GM19240 (cell line): Measurements from ENCODE around the gene GLIS1.
"Not testable (repeated sequence)": the region's sequence is repeated elsewhere in the genome, so short reads cannot be mapped to it uniquely, and the experiment has no call there.

Source experiments
- DNase-seq: peaks from one replicate; pipeline ENCODE4 v3.0.0; 2011; ENCODE audit warnings: low spot score; ENCODE audit not compliant: insufficient read length

Gene GLIS1

DNA sequence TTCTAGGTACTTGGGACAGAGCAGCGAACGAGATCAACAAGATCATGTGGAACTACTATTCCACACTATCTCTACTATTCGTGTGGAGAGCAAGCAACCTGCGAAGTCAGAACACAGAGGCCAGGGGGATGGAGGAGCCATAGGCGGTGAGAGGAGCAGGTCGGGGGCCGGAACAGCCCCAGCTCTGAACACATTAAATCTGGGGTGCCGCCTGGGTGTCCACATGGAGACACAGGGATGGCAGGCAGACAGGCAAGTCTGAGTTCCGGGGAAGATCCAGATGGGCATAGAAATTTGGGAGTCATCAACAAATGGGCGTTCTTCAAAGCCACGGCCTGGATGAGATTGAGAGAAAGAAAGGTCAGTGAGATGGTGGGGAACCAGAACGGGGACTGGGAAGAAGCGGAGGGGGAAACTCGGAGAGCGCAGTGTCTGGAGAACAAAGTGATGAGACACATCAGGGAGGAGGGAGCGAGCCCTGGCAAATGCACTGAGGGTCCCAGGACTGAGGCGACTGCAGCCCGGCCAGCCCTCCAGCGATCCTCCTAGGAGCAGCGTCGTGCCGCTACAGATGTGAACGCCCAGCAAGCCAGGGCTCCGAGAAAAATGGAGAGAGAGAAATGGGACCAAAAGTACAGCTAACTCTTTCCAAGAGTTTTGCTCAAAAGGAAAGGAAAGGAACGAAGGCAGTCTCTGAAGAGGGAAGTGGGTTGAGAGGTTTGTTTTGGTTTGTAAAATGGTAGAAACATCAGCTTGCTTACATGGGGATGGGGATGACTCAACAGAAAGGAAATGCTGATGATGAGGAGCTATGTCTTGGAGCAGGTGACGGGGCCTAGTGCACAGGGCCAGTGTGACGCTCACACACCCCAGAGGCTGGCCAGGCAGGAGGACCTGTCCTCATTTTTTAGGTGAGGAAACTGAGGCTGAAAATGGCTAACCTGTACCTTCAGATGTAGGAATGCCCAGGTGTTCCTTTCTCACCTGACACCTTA, 84.5 kb downstream of the GLIS1 start:
- no peak for DNase-seq

DNA sequence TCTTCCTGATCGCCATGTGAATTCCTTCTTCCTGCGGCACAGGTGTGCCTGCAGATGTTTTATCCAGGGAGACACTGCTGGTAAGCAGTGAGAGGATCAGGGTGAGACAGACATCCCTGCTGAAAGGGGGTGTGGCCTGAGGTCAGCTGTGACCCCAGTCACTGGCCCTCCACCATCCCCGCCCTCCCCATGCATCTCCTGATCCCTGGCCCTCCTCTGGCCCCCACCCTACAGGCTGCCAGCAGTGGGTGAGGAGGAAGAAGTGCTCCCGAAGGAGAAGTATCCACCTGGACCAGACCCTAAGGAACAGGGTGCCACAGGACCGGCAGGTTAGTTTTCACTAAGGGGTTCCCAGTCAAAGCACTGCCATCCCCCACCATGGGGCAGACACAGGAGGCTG, 85.3 kb downstream of the GLIS1 start:
- no peak for DNase-seq

DNA sequence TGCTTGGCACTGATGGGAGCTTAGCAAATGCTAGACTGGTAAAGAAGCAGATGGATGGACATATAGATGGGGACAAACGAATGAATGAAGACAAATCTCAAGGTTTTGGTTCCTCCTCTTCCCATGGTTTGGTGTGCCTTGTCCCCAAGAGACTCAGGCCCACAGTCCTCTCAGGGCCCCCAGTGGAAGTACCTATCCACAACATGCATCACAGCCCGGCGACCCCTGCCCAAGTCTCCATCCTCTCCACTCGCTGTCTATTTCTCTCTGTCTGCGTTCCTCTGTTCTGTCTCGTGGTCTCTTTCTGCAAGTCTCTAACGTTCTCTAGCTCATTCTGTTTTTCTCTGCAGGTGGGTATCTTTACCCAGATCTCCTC, 85.8 kb downstream of the GLIS1 start:
- no peak for DNase-seq

DNA sequence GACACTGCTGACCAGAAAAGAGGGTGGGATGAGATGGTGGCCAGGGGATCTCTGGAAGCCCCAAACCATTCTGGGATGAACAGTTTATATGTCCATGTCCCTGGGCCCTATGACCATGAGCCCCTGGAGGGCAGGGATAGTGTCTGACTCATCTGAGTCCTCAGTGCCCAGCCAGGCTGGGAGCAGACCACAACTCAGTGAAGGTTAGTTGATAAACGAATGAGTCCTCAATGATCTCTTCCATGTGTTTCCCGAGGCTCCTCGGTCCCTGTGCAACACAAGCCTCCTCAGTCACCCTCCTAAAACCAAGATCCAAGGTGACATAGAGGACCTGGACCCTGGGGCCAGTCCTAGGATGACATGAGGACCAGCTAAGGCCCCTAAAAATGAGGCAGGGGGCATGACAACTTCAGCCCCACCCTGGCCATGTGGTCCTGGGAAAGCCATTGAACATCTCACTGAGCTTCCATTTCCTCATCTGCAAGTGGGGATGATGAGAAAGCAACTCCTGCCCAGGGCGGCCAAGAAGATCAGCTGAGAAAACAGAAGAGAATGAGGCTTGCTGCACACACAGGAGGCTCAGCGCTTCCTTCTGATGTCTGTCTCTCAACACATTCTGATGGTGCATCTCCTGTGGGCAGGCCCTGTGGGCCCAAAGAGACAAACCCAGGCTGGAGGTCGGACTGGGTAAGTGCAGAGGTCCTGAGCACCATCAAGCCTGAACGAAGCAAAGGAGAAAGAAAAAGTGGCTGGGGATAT, 86.3 kb downstream of the GLIS1 start:
- no peak for DNase-seq

DNA sequence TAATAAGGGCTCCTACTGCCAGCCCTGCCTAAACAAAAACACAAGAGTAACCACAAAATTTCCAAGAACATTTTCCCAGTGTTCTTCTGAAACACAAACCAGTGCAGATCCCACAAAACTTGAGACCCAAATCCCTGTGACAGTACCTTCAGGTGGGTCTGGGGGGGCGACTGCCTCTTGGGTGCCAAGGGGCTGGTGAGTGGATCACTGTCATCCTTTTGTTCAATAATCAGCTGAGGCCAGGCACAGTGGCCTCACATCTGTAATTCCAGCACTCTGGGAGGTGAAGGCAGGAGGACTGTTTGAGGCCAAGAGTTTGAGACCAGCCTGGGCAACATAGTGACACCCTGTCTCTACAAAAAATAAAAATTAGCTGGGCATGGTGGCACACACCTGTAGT, 87.6 kb downstream of the GLIS1 start:
- no peak for DNase-seq

DNA sequence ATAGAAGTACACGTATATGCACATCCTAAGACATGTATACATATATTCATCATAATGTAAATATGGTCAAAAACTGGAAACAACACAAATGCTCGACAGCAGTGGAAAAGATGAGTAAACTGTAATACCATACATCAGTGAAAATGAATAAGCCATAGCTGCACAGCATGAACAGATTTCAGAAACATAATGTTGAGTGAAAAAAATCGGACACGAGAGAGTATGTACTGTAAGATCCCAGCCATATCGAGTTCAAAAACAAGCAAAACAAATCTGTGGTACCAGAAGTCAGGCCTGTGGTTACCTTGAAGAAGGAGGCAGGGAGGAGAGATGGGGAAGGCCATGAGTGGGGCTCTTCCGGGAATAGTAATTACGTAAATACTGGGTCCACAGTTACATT, 90.4 kb downstream of the GLIS1 start:
- DNase-seq = no peak

DNA sequence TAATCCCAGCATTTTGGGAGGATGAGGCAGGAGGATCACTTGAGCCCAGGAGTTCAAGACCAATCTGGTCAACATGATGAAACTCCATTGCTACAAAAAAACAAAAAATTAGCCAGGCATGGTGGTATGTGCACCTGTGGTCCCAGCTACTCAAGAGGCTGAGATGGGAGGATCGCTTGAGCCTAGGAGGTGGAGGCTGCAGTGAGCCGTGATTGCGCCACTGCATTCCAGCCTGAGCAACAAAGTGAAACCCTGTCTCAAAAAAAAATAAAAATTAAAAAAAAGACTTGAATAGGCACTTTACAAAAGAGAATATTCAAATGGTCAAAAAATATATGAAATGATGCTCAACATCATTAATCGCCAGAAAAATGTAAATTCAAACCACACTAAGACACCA, 91.0 kb downstream of the GLIS1 start:
- not testable (repeated sequence) for DNase-seq

DNA sequence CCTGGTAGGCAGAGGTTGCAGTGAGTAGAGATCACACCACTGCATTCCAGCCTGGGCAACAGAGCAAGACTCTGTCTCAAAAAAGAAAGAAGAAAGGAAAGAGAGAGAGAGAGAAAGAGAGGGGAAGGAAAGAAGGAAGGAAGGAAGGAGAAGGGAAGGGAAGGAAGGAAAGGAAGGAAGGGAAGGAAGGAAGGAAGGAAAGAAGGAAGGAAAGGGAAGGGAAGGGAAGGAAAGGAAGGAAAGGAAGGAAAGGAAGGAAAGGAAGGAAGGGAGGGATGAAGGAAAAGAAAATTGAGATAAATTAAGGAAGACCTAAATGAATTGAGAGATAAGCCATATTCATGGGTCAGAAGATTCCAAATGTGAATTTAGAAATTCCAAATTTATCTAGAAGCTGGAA, 92.2 kb downstream of the GLIS1 start:
- no peak for DNase-seq

DNA sequence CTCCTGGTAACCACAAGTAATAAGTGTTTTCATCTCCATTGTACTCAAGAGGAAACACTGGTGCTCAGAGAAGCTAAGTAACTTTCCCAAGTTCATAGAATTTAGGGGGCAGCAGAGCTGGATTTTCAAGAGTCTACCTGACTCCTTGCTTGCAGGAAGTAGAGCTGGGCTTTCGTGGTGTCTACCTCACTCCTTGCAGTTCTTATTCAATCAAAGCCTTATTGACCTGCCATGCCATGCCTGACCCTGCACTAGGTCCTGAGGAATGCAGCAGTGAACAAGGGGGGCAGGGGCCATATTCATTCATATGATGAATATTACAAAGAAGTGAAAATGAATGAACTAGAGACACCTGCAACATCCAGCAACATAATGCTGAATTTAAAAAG, 93.3 kb downstream of the GLIS1 start:
- no peak for DNase-seq

DNA sequence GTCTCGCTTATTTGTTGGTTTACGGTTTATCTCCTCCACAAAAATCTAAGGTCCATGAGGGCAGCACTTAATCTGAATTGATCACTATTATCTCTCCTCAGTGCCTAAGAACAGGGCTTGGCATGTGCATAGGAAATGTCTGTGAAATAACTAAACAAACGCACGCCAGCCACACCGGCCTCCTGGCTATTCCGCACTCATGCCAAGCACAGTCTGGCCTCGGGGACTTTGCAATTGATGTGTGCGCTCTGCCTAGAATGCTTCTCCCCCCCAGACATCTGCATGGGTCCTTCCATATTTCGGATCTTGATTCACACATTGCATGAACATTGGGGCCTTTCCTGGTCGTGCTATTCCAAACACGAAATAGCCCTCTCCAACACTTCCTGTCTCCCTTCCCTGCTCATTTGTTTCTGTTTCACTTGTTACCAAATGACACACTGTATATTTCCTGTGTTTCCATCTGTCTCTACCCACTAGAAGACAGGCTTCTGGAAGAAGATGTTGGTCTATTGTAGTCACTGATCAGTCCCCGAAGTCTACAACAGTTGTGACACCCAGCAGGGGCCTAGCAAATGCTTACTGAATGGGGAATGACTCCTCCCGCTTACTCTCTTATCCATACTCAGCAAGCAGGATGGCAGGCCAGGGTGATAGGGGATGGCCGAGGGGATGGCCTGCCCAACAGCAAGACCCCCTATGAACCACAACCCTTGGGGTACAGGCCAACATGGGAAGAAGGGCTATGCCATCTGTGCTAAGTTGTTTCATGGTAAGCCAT, 93.9 kb downstream of the GLIS1 start:
- DNase-seq = no peak

DNA sequence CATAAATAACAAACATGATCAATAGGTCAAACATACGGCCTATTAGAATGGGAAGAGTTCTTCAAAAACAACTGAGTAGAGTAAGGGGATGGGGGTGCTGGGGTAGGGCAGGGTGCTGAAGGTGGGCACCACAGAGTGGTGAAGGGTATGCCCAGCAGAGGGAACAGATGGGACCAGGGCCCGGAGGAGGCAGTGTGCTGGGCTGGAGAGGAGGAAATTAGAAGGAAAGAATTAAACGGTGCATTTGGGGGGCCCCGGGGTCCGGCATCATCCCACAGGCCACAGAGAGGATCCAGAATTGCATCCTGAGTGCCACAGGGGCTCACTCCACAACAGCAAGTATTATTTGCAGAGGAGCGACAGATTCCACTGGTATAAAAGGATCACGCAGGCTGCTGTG, 94.5 kb downstream of the GLIS1 start:
- no peak for DNase-seq

DNA sequence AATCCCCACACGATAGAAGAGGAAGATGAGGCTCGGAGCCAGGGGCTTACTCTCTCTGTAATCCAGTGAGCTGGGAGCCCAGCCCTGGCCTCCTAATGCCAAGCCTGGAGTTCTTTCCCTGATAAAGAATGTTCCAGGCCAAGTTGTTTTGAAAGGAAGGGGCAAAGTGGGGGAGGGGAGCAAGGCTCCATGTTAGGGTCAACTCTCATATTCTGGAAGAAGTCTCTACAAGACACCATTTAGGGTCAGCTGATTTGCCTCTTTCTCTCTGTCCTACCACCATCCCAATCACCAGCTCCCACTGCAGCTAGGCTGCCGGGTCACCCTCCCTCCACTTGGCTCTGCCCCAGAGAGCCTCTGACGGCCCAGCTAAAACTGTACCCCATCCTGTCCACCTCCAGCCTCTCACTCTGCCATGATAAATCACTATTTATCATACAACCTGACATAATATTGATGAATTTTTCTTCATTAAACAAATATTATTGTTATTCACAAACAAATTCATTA, 95.0 kb downstream of the GLIS1 start:
- DNase-seq = no peak

DNA sequence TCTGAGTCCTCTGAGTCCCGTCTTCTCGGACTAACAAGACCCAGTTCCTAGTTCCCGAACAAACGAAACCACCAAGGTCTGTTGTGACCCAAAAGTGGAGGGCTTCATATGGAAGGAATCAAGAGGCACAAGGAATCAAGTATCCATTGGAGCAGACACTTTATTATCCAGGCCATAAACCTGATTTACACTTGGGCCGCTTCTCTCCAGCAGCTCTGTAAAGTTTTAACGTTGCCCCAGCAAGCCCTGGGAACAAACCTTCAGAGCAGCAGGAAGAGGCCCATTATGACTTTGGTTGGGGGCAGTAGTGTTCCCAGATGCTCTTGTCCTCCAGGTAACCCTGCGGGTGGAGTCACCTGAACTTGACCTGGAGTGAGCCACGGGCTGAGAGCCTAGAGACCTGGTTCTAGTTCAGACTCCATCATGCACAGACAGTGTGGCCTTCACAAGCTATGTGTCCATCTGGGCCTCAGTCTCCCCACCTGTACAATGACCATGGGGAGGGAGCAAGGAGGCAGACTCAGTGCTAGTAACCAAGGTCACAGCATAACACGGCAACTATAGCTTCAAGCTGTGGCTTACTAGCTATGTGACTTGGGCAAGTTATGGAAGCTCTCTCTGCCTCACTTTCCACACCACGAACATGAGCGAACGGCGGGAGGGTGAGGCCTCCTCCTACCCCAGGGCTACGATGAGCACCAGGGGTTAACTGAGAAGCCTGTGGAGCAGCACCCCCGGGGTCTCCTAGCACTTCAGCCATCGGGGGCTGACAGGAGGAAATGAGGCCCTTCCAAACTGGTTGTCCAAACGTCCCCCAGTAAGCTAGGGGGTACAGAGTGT, 95.7 kb downstream of the GLIS1 start:
- no peak for DNase-seq

DNA sequence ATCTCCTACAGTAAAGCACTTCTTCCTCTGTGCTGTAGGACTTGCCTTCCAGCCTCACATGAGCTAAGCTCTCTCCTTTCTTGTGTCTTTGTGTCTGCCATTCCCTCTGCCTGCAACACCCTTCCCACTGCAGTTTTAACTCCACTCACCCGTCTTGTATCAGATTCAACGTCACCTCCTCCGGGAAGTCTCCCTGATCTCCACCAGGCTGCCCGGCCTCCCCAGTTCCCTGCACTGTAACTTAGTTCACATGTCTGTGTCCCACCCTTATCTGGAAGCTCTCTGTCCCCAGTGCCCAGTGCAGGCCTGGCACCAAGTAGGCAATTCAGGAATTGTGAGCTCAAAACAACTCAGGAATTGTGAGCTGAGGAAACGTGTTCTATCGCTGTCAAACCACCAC, 96.4 kb downstream of the GLIS1 start:
- no peak for DNase-seq

DNA sequence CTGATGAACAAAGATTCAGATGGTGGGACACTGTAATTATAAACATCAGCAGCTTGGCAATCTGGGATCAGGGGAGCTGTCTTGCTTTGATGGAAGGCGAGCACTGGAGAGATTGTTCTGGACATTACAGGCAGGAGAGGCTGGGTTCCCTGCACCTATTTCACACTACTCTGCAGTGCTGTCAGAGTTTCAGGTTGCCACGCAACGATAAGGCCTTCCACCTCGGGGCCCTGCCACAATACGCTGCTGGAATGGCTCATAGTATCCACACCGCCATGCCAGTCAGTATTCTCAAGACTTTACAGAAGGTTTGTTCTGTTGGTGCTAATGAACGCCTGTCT, 96.8 kb downstream of the GLIS1 start:
- no peak for DNase-seq

DNA sequence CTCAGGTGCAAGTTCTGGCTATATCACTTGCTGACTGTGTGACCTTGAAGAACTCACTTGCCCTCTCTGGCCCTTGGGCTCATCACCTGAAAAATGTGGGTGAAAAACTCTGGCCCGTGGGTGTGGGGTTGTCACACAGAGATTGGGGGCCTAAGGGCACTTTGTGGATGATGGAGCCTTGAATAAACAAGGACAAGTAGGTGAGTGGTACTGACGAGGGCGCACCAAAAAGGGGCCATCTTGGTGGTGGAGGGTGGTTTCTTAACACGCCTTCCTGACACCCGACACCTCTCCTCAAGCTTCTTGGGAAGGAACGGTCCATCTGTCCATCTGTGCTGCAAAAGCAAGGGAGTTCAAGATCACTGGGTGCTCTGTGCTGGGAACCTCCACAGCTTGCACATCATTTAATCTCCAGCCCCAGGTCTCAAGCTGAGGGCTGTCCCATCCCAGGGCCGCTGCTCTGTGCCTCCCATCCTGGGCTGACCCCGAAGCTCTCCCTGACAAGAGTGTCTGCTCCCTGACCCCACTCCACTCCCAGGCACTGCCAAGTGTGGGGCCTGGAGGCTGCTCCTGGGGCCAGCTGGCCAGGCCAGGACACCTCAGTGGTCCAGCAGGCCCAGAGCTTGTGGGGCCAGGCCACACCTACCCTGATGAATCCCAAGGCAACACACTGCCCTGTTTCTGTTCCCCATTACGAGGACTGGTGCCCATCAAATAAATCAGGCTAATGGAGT, 97.3 kb downstream of the GLIS1 start:
- DNase-seq = no peak

DNA sequence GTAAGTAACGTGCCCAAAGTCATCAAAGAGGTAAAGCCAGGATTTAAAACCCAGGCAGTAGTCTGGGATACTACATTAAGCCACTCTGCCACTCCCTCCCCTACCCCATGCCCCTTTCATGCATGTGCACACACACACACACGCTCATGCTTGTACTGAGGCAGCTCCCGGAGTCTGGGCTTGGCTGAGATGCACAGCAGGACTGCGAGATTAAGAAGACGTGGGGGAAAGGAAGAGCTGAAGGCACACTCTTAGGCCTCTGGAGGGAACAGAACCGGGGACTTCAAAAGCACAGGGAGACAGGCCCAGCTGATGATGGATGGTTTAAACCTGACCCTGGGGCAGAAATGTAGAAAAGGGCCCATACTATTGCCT, 98.3 kb downstream of the GLIS1 start:
- DNase-seq = no peak

DNA sequence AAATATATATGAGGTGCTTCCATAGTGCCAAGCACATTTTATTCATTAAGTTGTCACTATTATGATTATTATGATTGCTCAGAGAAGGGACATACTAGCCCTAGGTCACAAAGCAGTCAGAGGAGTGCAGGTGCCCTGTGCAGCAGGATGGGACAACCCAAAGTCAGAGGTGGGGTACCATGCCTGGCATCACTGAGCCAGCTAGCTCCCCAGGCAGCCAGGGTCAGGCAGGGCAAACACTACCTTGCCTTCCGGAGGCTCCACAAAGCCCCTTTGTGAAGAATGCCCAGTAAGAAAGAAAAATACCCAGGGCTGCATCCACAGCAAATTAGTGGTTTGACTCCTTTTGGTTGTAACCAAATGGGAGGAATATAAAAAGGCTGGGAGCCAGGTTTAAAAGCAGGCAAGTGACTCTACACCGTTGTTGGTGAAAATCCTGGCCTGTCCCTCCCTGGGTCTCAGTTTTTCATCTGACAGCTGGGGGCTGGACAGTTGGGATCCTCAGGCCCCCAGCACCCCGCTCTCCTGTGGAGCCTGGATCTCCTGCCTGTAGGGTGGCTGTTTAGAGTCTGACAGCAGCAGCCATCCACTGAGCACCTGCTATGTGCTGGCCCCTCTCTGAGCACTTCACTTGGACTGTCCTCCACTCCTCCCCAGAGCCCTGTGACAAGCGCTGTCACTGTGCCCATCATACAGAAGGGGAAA, 98.8 kb downstream of the GLIS1 start:
- no peak for DNase-seq

DNA sequence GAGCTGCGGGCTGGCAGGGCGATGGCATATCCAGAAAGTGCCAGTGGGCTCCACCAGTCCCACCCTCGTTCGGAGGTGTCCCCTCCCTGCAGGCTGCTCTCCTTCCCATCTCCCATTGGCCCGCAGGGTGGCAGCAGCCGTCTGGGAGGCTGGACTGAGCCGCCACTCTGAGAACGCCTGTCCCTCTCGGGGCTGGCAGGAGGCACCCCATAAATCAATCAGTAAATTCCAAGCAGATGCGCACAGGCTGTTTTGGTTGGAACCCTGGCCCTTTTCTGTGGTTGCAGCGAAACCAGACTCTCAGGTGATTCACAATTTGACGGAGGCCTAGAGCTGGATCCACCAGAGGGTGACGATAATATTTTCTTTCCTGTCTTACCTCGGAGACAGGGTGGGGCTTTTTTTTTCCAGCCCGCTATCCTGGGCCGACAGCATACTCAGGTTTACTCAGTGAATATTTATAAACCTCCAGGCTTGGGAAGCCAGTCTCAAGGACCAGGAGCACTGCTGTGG, 99.7 kb downstream of the GLIS1 start:
- no peak for DNase-seq
